Right ventricle myocardium inferior (tissue), 1 donor: ENCODE measurements around the gene CHMP4A. TPM values are rescaled to one million over a fixed set of nuclear protein-coding genes. Genes with fewer than 3 reads are reported as not detected.
"Not testable (repeated sequence)": the region's sequence is repeated elsewhere in the genome, so short reads cannot be mapped to it uniquely, and the experiment has no call there.

Source experiments
- ATAC-seq: fragments of 200-7000 bp; cut with Tn5 transposase; one replicate; pipeline ENCODE4 v1.9.1; 2020; ENCODE audit warnings: mild to moderate bottlenecking, moderate library complexity
- DNase-seq: peaks from one replicate; pipeline ENCODE4 v3.0.0; 2021; ENCODE audit errors: missing footprints
- intact Hi-C: fragments of 100-400 bp; cut with DNase I; formaldehyde crosslinking; loops from one replicate; pipeline ENCODE4 v1.11.0; 2022
- total RNA-seq: library from RNA; stranded (reverse); fragmentation: NEBNext Ultra II Directional; extraction: Animal tissue kit (Norgen Biotek cat#: 25700); gene quantifications from one replicate; pipeline ENCODE4 v1.2.1, GENCODE V29; 2021
- donor health status: DM: no; HTN: yes; CAD: no; lungs with severe emphysema.

CHMP4A gene
- total RNA-seq, 1 donor from 2014 or later = 28.5 TPM

DNA sequence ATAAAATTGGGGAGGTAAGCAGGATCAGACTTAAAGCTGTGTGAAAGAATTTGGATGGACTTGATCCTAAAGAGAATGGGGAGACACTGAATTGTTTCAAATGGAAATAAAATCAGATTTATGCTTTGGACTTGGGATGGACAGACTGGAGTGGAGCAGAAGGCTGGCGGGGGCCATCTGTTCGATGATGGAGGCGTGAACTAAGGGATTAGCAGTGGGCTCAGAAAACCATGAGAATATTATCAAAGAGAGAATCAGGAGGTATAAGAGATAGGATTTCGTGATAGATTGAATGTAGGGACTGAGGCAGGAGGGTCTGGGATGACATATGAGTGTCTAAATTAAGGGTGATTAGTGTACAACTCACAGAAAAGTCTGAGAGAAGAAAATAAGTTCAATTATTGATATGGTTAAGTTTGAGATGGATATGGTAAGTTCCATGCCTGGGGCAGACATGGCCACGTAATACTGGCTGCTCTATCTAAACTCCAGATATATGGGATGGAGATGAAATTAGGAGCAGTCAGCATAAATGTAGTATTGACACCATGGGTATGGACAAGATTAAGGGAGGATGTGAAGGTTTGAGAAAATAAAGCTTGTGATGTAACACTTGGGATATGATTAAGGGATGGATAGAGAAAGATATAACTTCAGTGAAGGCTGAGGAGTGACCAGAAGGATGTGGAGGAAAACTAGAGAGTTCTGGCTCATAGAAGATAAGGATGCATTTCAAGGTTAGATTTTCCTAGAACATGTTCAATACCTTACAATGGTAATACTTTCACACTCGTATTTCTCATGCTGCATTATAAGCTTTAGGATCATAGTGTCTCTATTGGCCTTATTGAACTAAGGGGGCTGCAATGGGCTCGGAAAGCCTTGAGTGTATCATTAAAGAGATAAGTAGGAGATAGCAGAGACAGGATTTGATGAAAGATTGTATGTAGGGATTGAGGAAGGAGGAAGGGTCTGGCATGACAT, 8.8 kb downstream of the CHMP4A start:
- no peak for ATAC-seq
- DNase-seq = no peak
- intact Hi-C loops = no loop called here

- DNase-seq, ATAC-seq, intact Hi-C loops: not testable (repeated sequence)
Observed at GRCh38 chr14:24203249-24203886, 9.9 kb downstream of the CHMP4A start.

DNA sequence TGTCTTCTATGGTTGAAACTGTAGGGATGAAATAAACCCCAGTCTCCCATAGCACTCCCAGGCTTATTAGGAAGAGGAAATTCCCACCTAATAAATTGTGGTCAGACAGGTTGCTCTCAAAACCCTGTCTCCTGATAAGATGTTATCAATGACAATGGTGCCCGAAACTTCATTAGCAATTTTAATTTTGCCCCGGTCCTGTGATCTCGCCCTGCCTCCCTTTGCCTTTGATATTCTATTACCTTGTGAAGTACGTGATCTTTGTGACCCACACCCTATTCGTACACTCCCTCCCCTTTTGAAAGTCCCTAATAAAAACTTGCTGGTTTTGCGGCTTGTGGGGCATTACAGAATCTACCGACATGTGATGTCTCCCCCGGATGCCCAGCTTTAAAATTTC, 10.8 kb downstream of the CHMP4A start:
- ATAC-seq, intact Hi-C loops, DNase-seq: not testable (repeated sequence)

- ATAC-seq = no peak
- no peak for DNase-seq
- intact Hi-C loops = no loop called here
Observed at GRCh38 chr14:24198814-24199524, 14.3 kb downstream of the CHMP4A start.

DNA sequence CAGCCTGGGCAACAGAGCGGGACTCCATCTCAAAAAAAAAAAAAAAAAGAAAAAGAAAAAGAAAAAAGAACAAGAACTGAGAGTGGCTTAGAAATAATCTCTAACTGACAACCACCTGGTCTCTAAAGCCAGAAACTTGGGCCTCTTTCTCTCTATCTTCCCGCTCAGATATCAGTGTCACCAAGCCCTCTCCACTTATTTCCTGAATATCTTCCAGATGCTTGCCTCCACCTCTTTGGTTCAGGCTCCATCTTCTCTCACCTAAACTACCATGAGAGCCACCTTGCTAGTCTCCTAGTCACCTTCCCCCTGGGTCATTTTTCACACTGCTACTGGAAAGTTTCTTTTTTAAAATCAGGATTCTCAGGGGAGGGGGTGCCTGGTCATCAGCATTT, 16.2 kb downstream of the CHMP4A start:
- intact Hi-C loops = no loop called here
- ATAC-seq = no peak
- no peak for DNase-seq

GRCh38 chr14:24196071-24197055, 16.9 kb downstream of the CHMP4A start:
- DNase-seq = peak; percentile 34
- intact Hi-C loops = no loop called here

DNA sequence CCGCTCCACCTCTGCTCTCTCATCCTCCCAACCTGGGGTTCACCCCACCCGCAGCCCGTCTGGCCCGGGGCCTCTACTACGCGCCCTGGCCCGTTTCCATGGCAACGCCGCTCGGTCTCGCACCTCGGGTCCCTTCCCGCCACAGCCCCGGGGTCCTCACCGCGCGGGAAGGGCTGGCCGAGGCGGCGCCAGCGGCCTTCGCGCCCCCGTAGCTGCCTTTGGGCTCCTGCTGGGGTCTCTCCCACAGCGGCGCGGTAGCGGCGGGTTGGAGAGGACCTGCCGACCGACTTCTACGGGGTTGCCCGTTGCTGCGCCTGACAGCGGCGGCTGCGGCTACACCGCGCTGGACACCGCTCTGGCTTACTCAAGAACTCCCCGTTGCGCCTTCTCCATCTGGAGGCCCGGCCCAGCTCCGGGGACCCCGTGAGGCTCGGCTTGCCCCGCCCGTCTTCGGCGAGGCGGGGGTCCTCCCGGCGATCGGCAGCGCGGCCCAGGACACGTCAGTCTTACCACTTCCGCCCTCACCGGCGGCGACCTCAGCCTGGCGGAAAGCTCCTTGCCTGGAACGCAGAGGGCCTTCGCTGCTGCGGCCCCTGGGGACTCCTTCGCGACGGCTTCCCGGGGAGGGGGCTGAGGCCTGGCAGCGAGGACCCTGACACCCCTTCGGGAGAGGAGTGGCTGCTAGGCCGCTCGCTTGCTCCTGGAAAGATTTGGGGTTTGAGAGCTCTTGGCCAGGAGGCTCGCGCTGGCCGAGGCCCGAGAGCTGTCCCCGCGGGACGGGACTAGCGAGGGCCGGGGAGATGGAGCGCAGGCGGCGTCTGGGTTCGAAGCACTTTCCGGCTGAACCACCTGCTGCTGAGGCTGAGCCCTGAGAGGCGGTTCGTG, 17.9 kb downstream of the CHMP4A start, which contains the start of gene TM9SF1:
Gene TM9SF1 (minus strand): TSS at position 256 of the 885 bp plus-strand sequence. CDS start 422 bp downstream, outside the sequence.
- ATAC-seq (peak; percentile 95), DNase-seq (peak; percentile 95)
- intact Hi-C loops = no loop called here

More at GRCh38 chr14:24196071-24197055, 16.9 kb downstream of the CHMP4A start:
- peak; percentile 26 for ATAC-seq

DNA sequence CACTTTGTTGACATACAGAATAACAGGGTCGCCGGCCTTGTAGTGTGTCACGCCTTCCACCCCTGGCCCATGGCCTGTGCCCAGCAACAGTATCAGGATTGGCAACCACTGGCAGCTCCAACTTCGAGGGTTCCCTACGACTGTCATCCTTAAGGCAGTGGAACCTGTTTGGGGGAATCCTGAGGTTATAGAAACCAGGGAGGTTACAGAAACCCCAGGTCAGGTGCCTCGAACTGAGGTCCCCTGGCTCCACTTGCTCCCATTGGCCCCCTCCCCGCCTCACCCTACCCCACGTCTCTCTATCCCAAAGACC, 18.5 kb downstream of the CHMP4A start:
- intact Hi-C loops = no loop called here
- no peak for ATAC-seq
- peak; percentile 69 for DNase-seq

- intact Hi-C loops = no loop called here
- DNase-seq = no peak
- no peak for ATAC-seq
Observed at GRCh38 chr14:24194186-24194872, 19.0 kb downstream of the CHMP4A start.

DNA sequence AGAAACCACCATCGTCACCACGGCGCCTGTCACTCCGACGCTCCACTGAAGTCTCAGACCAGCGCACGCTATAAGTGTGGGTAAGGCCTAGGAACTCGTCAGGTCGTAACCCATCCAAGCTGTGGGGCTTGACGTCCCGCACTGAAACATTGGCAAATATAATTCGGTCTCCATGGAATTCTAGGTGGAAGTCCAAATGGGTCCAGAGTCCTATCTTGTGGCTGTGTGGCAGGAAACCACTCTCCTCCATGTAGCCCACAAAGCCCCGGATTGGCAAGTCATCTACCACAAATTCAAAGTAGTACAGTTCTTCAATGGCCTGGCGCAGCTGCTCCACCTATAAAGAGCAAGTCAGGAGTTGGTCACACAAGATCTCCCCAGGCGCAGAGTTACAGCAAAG, 20.4 kb downstream of the CHMP4A start:
- intact Hi-C loops = no loop called here
- DNase-seq = peak; percentile 32
- no peak for ATAC-seq

DNA sequence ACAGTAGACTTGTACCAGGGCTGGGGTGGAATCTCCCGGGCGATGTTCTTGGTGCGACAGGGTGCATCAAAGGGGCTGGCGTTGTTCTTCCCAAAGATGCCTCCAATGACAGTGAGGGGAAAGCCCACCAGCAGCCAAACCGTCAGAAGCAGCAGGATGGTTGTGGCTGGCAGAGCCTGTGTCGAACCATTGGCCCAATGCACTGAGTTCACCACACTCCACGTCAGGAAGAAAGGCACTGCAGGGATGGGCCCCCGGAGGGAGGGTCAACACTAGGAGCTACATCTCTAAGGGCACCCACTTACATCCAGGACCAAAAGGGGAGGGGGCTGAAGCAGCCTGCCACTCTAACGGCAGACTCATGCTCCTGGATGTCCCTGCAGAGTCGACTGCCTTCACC, 22.9 kb downstream of the CHMP4A start:
- intact Hi-C loops = no loop called here
- DNase-seq (no peak), ATAC-seq (no peak)

- DNase-seq = no peak
- intact Hi-C loops = loop anchor here (2.0 to 5.0 kb wide), 3 partner anchors 42 to 108 kb away; partner anchors contain the start of genes DHRS1, NOP9, PSME2 and RNF31
- no peak for ATAC-seq
Observed at GRCh38 chr14:24189460-24189859, 23.8 kb downstream of the CHMP4A start.

GRCh38 chr14:24189059-24189375, 24.3 kb downstream of the CHMP4A start:
- DNase-seq (no peak), ATAC-seq (no peak)
- intact Hi-C loops = loop anchor here (2.0 to 5.0 kb wide), 3 partner anchors 42 to 108 kb away; partner anchors contain the start of genes DHRS1, NOP9, PSME2 and RNF31

DNA sequence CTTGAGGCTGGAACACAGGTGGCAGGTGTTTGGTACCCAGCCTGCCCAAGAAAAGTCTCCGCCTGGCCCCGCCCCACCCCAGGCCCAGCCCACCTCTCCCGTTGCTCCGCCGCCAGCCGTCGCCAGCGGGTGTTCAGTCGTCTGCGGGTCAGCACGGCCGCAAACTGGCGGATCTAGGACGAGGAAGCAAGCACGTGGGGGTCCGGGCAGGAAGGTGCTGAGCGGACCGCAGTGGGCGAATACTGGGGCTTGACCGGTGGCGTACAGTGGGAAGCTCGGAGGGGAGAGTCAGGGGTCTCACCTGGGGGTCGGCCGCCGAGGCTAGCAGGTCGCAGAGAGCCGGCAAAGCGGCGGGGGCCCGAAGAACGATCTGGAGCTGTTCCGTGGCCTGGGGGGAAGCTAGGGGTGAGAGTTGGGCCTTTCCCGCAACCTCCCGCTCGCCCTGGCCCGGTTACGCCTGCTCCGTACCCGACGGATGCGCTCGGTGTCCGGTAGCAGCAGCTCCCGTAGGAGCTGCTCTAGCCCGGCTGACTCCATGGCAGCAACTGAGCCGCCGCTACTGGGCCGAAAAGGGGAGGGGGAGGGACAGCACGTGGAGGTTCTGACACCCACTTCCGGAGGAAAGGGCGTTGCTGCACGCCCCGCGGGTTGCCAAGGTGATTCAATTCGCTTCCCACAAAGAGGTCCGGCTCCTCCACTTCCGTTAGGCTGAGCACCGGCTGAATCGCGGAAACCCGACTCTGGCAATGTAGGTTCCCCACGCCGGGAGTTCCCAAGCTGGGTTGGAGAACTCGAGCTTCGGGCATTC, 24.8 kb downstream of the CHMP4A start, which contains the start of gene IPO4:
Gene IPO4 (minus strand): TSS at position 566 of the 808 bp plus-strand sequence. CDS start 29 bp downstream, at position 537.
- ATAC-seq = peak; percentile 96
- DNase-seq = peak; percentile 95
- intact Hi-C loops = loop anchor here (2.0 to 5.0 kb wide), 3 partner anchors 41 to 109 kb away; partner anchors contain the start of genes DHRS1, NOP9, PSME2 and RNF31

DNA sequence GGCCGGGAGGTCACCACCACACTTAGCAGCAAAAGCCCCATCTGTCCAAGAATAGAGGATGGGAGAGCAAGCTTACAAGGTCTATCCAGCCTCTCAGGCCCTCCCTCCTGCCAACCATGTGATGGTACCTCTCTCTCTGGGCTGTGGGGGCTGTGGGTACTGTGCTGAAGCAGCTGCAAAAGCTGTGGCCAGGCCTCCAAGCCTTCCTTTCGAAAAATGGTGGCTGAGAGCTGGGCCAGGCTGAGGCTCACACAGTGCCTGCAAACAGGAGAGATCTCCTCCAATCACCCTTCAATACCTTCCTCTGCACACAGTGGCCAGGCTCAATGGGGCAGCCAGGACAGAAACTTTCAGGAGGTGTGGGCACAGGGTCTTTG, 25.8 kb downstream of the CHMP4A start:
- DNase-seq (peak; percentile 57), ATAC-seq (no peak)
- intact Hi-C loops = loop anchor here (5.0 kb wide), 2 partner anchors 40 to 110 kb away; partner anchors contain the start of genes DHRS1, NOP9, PSME2 and RNF31
